Measurements from ENCODE around the gene SENP6.
A peak's percentile ranks its signal among the peaks of the same experiment; 100 is the strongest.

Gene SENP6

GRCh38 chr6:75743971-75744370 is 142.3 kb downstream of the SENP6 start:
- H3K27me3 ChIP-seq (ENCODE audit: control insufficient read depth, insufficient read depth, low read length, poor library complexity, severe bottlenecking): peaks cover 10% of the 10 kb centered on the region
- H3K36me3 ChIP-seq (ENCODE audit: control insufficient read depth, insufficient read depth, low read length): no peaks in the 10 kb centered on the region
- H3K27ac ChIP-seq (ENCODE audit: insufficient read depth, low read depth, low read length, poor library complexity, severe bottlenecking): no peak overlapping the region
- no peaks in the 10 kb centered on the region for H3K9me3 ChIP-seq (ENCODE audit: control insufficient read depth, low read length)
- no peak overlapping the region for H3K4me3 ChIP-seq (ENCODE audit: insufficient read depth, low read depth, low read length)
- 94 to 96% methylated on average over 4 of the region's 4 CpGs for WGBS, 2 experiments
- H3K4me1 ChIP-seq (ENCODE audit: control insufficient read depth, insufficient read depth, low read length): no peaks in the 10 kb centered on the region

- H3K4me1 ChIP-seq (ENCODE audit: control insufficient read depth, insufficient read depth, low read length): no peaks in the 10 kb centered on the region
- 96 to 97% methylated on average over 3 of the region's 3 CpGs for WGBS, 2 experiments
Measured at GRCh38 chr6:75745404-75745803, 143.7 kb downstream of the SENP6 start.

GRCh38 chr6:75746221-75746620 is 144.5 kb downstream of the SENP6 start:
- H3K27ac ChIP-seq (ENCODE audit: insufficient read depth, low read depth, low read length, poor library complexity, severe bottlenecking): no peak overlapping the region
- no peaks in the 10 kb centered on the region for H3K4me1 ChIP-seq (ENCODE audit: control insufficient read depth, insufficient read depth, low read length)
- no peaks in the 10 kb centered on the region for H3K36me3 ChIP-seq (ENCODE audit: control insufficient read depth, insufficient read depth, low read length)
- WGBS, 2 experiments: 57 to 63% methylated on average over 2 of the region's 2 CpGs
- H3K4me3 ChIP-seq (ENCODE audit: insufficient read depth, low read depth, low read length): no peak overlapping the region
- peaks cover 21% of the 10 kb centered on the region for H3K27me3 ChIP-seq (ENCODE audit: control insufficient read depth, insufficient read depth, low read length, poor library complexity, severe bottlenecking)
- H3K9me3 ChIP-seq (ENCODE audit: control insufficient read depth, low read length): no peaks in the 10 kb centered on the region

More at GRCh38 chr6:75745404-75745803, 143.7 kb downstream of the SENP6 start:
- H3K4me3 ChIP-seq (ENCODE audit: insufficient read depth, low read depth, low read length): no peak overlapping the region
- H3K9me3 ChIP-seq (ENCODE audit: control insufficient read depth, low read length): no peaks in the 10 kb centered on the region
- H3K27ac ChIP-seq (ENCODE audit: insufficient read depth, low read depth, low read length, poor library complexity, severe bottlenecking): no peak overlapping the region
- peaks cover 21% of the 10 kb centered on the region for H3K27me3 ChIP-seq (ENCODE audit: control insufficient read depth, insufficient read depth, low read length, poor library complexity, severe bottlenecking)
- no peaks in the 10 kb centered on the region for H3K36me3 ChIP-seq (ENCODE audit: control insufficient read depth, insufficient read depth, low read length)

GRCh38 chr6:75747152-75747992 is 145.7 kb downstream of the SENP6 start:
- H3K27me3 ChIP-seq (ENCODE audit: control insufficient read depth, insufficient read depth, low read length, poor library complexity, severe bottlenecking): peaks cover 21% of the 10 kb centered on the region
- WGBS, 2 experiments: 85 to 86% methylated on average over 9 of the region's 9 CpGs
- no peaks in the 10 kb centered on the region for H3K4me1 ChIP-seq (ENCODE audit: control insufficient read depth, insufficient read depth, low read length)
- H3K27ac ChIP-seq (ENCODE audit: insufficient read depth, low read depth, low read length, poor library complexity, severe bottlenecking): no peak overlapping the region
- no peaks in the 10 kb centered on the region for H3K9me3 ChIP-seq (ENCODE audit: control insufficient read depth, low read length)
- no peaks in the 10 kb centered on the region for H3K36me3 ChIP-seq (ENCODE audit: control insufficient read depth, insufficient read depth, low read length)
- H3K4me3 ChIP-seq (ENCODE audit: insufficient read depth, low read depth, low read length): no peak overlapping the region

- 12 to 15% methylated on average over 16 to 17 of the region's 17 CpGs for WGBS, 2 experiments
- Histone ChIP-seq H3K27me3 (ENCODE audit: control insufficient read depth, insufficient read depth, low read length, poor library complexity, severe bottlenecking) (peaks cover 21% of the 10 kb centered on the region), H3K4me1 (ENCODE audit: control insufficient read depth, insufficient read depth, low read length) (no peaks in the 10 kb centered on the region), H3K27ac (ENCODE audit: insufficient read depth, low read depth, low read length, poor library complexity, severe bottlenecking) (peak overlapping the region; percentile 82), H3K4me3 (ENCODE audit: insufficient read depth, low read depth, low read length) (peak overlapping the region; percentile 91), H3K36me3 (ENCODE audit: control insufficient read depth, insufficient read depth, low read length) (no peaks in the 10 kb centered on the region), H3K9me3 (ENCODE audit: control insufficient read depth, low read length) (no peaks in the 10 kb centered on the region)
Measured at GRCh38 chr6:75748003-75748742, 146.5 kb downstream of the SENP6 start.

GRCh38 chr6:75748743-75749538 is 147.3 kb downstream of the SENP6 start, which contains the start of gene MYO6:
MYO6 (plus strand) TSS chr6:75749239; CDS start chr6:75817548, 68,309 bp downstream.
- Histone ChIP-seq H3K4me1 (ENCODE audit: control insufficient read depth, insufficient read depth, low read length) (no peaks in the 10 kb centered on the region), H3K36me3 (ENCODE audit: control insufficient read depth, insufficient read depth, low read length) (no peaks in the 10 kb centered on the region), H3K4me3 (ENCODE audit: insufficient read depth, low read depth, low read length) (peak within 1 kb of the TSS; percentile 91), H3K27ac (ENCODE audit: insufficient read depth, low read depth, low read length, poor library complexity, severe bottlenecking) (peak within 1 kb of the TSS; percentile 82), H3K27me3 (ENCODE audit: control insufficient read depth, insufficient read depth, low read length, poor library complexity, severe bottlenecking) (peaks cover 21% of the 10 kb centered on the region), H3K9me3 (ENCODE audit: control insufficient read depth, low read length) (no peaks in the 10 kb centered on the region)
- 0% methylated on average over 97 of the region's 97 CpGs for WGBS, 2 experiments

- no peak overlapping the region for H3K27ac ChIP-seq (ENCODE audit: insufficient read depth, low read depth, low read length, poor library complexity, severe bottlenecking)
Measured at GRCh38 chr6:75751443-75751842, 149.8 kb downstream of the SENP6 start.

GRCh38 chr6:75752365-75752764 is 150.7 kb downstream of the SENP6 start:
- WGBS, 2 experiments: 94 to 95% methylated on average over 3 of the region's 3 CpGs
- Histone ChIP-seq H3K27ac (ENCODE audit: insufficient read depth, low read depth, low read length, poor library complexity, severe bottlenecking) (no peak overlapping the region), H3K4me3 (ENCODE audit: insufficient read depth, low read depth, low read length) (no peak overlapping the region), H3K4me1 (ENCODE audit: control insufficient read depth, insufficient read depth, low read length) (no peaks in the 10 kb centered on the region), H3K27me3 (ENCODE audit: control insufficient read depth, insufficient read depth, low read length, poor library complexity, severe bottlenecking) (peaks cover 17% of the 10 kb centered on the region), H3K36me3 (ENCODE audit: control insufficient read depth, insufficient read depth, low read length) (no peaks in the 10 kb centered on the region), H3K9me3 (ENCODE audit: control insufficient read depth, low read length) (no peaks in the 10 kb centered on the region)

More at GRCh38 chr6:75751443-75751842, 149.8 kb downstream of the SENP6 start:
- Histone ChIP-seq H3K4me3 (ENCODE audit: insufficient read depth, low read depth, low read length) (no peak overlapping the region), H3K4me1 (ENCODE audit: control insufficient read depth, insufficient read depth, low read length) (no peaks in the 10 kb centered on the region), H3K36me3 (ENCODE audit: control insufficient read depth, insufficient read depth, low read length) (no peaks in the 10 kb centered on the region), H3K27me3 (ENCODE audit: control insufficient read depth, insufficient read depth, low read length, poor library complexity, severe bottlenecking) (peaks cover 17% of the 10 kb centered on the region), H3K9me3 (ENCODE audit: control insufficient read depth, low read length) (no peaks in the 10 kb centered on the region)
- WGBS, 2 experiments: 89 to 95% methylated on average over 2 of the region's 2 CpGs

- H3K4me1 ChIP-seq (ENCODE audit: control insufficient read depth, insufficient read depth, low read length): no peaks in the 10 kb centered on the region
- no peaks in the 10 kb centered on the region for H3K36me3 ChIP-seq (ENCODE audit: control insufficient read depth, insufficient read depth, low read length)
- WGBS, 2 experiments: 97% methylated on average over 5 of the region's 5 CpGs
- no peak overlapping the region for H3K27ac ChIP-seq (ENCODE audit: insufficient read depth, low read depth, low read length, poor library complexity, severe bottlenecking)
- no peaks in the 10 kb centered on the region for H3K27me3 ChIP-seq (ENCODE audit: control insufficient read depth, insufficient read depth, low read length, poor library complexity, severe bottlenecking)
- no peak overlapping the region for H3K4me3 ChIP-seq (ENCODE audit: insufficient read depth, low read depth, low read length)
- H3K9me3 ChIP-seq (ENCODE audit: control insufficient read depth, low read length): no peaks in the 10 kb centered on the region
Measured at GRCh38 chr6:75755704-75756103, 154.0 kb downstream of the SENP6 start.

Data from ectodermal cell (in vitro differentiated cells).